Liver (tissue), 9 donors: ENCODE results near the gene ORAI3. TPM values are rescaled to one million over a fixed set of nuclear protein-coding genes. Genes with fewer than 3 reads are reported as not detected.

Experiments
- DNase-seq: peaks from one replicate; pipeline ENCODE4 v3.0.0-alpha.2; 2017; ENCODE audit warnings: low spot score
- H3K27ac ChIP-seq, 2 donors: one replicate each; pipeline ENCODE4 v1.7.0; 2013; ENCODE audit warnings: inconsistent platforms in 2 of 2, low read length in 2 of 2, control low read depth in 1 of 2, low read depth in 1 of 2, mild to moderate bottlenecking in 1 of 2
- H3K27me3 ChIP-seq, 4 donors: one replicate each; pipeline versions ENCODE4 v1.6.1 to v1.7.0; 2013; ENCODE audit warnings: low read length in 3 of 4, inconsistent platforms in 1 of 4, mild to moderate bottlenecking in 1 of 4, moderate library complexity in 1 of 4; ENCODE audit not compliant: control insufficient read depth in 4 of 4, insufficient read depth in 4 of 4
- H3K36me3 ChIP-seq, 4 donors: one replicate each; pipeline versions ENCODE4 v1.6.1 to v1.7.0; 2013; ENCODE audit warnings: low read length in 3 of 4, mild to moderate bottlenecking in 3 of 4, low read depth in 1 of 4, moderate library complexity in 1 of 4; ENCODE audit not compliant: control insufficient read depth in 4 of 4, insufficient read depth in 3 of 4
- H3K4me1 ChIP-seq, 4 donors: one replicate each; pipeline versions ENCODE4 v1.6.1 to v1.7.0; 2013; ENCODE audit warnings: low read length in 3 of 4, mild to moderate bottlenecking in 3 of 4, moderate library complexity in 1 of 4; ENCODE audit not compliant: control insufficient read depth in 4 of 4, insufficient read depth in 4 of 4
- H3K4me3 ChIP-seq, 3 donors: one replicate each; pipeline versions ENCODE4 v1.6.1 to v1.7.0; 2013; ENCODE audit warnings: low read length in 3 of 3, control low read depth in 1 of 3, low read depth in 1 of 3, mild to moderate bottlenecking in 1 of 3
- H3K9ac ChIP-seq, 2 donors: one replicate each; pipeline ENCODE4 v1.7.0; 2013; ENCODE audit warnings: low read length in 2 of 2, mild to moderate bottlenecking in 2 of 2, moderate library complexity in 2 of 2, control low read depth in 1 of 2, low read depth in 1 of 2
- H3K9me3 ChIP-seq, 4 donors: one replicate each; pipeline versions ENCODE4 v1.6.1 to v1.7.0; 2013; ENCODE audit warnings: low read length in 3 of 4; ENCODE audit not compliant: control insufficient read depth in 4 of 4
- EGR1 ChIP-seq, 2 donors: IDR thresholded peaks; 2 replicates each; pipeline ENCODE4 v1.6.1; 2016 to 2018; ENCODE audit warnings: antibody characterized with exemption in 2 of 2, low read depth in 2 of 2
- FOXA1 ChIP-seq: IDR thresholded peaks from 2 replicates; pipeline ENCODE4 v1.6.1; 2016; ENCODE audit warnings: antibody characterized with exemption
- FOXA2 ChIP-seq: IDR thresholded peaks from 2 replicates; pipeline ENCODE4 v1.6.1; 2016; ENCODE audit warnings: antibody characterized with exemption
- HNF4G ChIP-seq: IDR thresholded peaks from 2 replicates; pipeline ENCODE4 v1.6.1; 2016; ENCODE audit warnings: antibody characterized with exemption
- NR2F2 ChIP-seq: IDR thresholded peaks from 2 replicates; pipeline ENCODE4 v1.6.1; 2016; ENCODE audit warnings: antibody characterized with exemption
- RAD21 ChIP-seq, 2 donors: IDR thresholded peaks; 2 replicates each; pipeline ENCODE4 v1.6.1; 2016; ENCODE audit warnings: antibody characterized with exemption in 2 of 2, mild to moderate bottlenecking in 2 of 2
- RXRA ChIP-seq, 2 donors: IDR thresholded peaks; 2 replicates each; pipeline ENCODE4 v1.6.1; 2017 to 2018; ENCODE audit warnings: antibody characterized with exemption in 2 of 2, mild to moderate bottlenecking in 1 of 2
- SP1 ChIP-seq: IDR thresholded peaks from 2 replicates; pipeline ENCODE4 v1.6.1; 2018; ENCODE audit warnings: antibody characterized with exemption, mild to moderate bottlenecking
- YY1 ChIP-seq: IDR thresholded peaks from 2 replicates; pipeline ENCODE4 v1.6.1; 2016; ENCODE audit warnings: antibody characterized with exemption, mild to moderate bottlenecking
- WGBS: extraction: QIAGEN DNeasy Blood & Tissue Kit; methylation state at CpG from one replicate; pipeline ENCODE4 v1.1.7; 2013; 5-methylcytosine and 5-hydroxymethylcytosine counted together
- polyA plus RNA-seq, 2 donors: library from polyadenylated mRNA; stranded (reverse) in 1 of 2; unstranded in 1 of 2; fragments of 200-250 nt in 1 of 2; fragments of >200 nt in 1 of 2; fragmentation: Nextera tagmentation in 1 of 2; extraction: Ambion mirVana in 1 of 2; gene quantifications; one replicate each; pipeline versions ENCODE4 v1.2.1 to v1.2.3, GENCODE V29; 2013 to 2015
- total RNA-seq, 2 donors: library from RNA; depleted of rRNA; stranded (reverse); fragments of >200 nt; gene quantifications; one replicate each; pipeline ENCODE4 v1.2.3, GENCODE V29; 2014
- TF ChIP-seq, protein P1 (sequence below): fragments of 150-350 bp; IDR thresholded peaks from 2 replicates; pipeline ENCODE4 v1.5.1; 2017; ENCODE audit warnings: improper control_type of control experiment, low read depth, low read length; ENCODE audit not compliant: missing input control
- TF ChIP-seq, protein P2 (sequence below): IDR thresholded peaks from 2 replicates; pipeline ENCODE4 v1.6.1; 2016; ENCODE audit warnings: antibody characterized with exemption
- TF ChIP-seq, protein P3 (sequence below): IDR thresholded peaks from 2 replicates; pipeline ENCODE4 v1.6.1; 2016; ENCODE audit warnings: antibody characterized with exemption
- donor health status: healthy.
- donor health status: healthy.
- donor health status: healthy.
- donor health status: healthy.
- donor health status: healthy.

Gene ORAI3
- total and polyA plus RNA-seq, 4 donors: 26.6 to 39.1 (median 31.4) TPM

DNA sequence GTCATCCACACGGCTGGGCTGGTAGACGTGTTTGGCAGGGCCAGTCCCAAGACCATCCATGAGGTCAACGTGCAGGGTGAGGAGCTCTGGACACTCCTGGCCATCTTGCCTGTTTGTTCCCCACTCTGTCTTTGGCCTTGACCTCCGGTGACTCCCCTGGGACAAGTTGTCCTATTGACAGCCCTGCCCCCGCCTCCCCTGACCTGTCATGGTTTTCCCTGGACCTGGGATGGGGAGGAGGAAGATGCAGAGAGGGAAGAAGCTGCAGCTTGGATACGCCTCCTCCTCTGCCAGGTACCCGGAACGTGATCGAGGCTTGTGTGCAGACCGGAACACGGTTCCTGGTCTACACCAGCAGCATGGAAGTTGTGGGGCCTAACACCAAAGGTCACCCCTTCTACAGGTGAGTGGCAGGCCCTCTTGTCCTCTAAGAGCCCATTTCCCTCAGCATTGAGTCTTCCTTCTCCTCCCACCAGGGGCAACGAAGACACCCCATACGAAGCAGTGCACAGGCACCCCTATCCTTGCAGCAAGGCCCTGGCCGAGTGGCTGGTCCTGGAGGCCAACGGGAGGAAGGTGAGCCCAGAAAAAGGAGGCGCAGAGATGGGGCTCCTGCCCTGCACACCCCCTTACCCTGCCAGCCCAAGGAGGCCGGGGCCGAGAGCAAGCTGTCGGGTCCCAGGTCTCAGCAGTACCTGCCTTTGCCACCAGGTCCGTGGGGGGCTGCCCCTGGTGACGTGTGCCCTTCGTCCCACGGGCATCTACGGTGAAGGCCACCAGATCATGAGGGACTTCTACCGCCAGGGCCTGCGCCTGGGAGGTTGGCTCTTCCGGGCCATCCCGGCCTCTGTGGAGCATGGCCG, 37.5 kb downstream of the ORAI3 start:
- no peak overlapping the region for H3K9ac ChIP-seq
- no peaks in the 10 kb centered on the region for H3K9me3 ChIP-seq
- 83% methylated on average over 29 of the region's 29 CpGs for WGBS
- peaks cover 6 to 20% (median 13%) of the 10 kb centered on the region in 4 donors for H3K4me1 ChIP-seq
- no peaks in the 10 kb centered on the region for H3K27me3 ChIP-seq
- peaks cover 0 to 18% (median 4%) of the 10 kb centered on the region in 4 donors for H3K36me3 ChIP-seq
- peak; percentile 9 for TF ChIP-seq NR2F2
- TF ChIP-seq FOXA2: no peak
- TF ChIP-seq RXRA (IDR thresholded peaks at IDR 0.05): peak; percentile 60 to 64
- no peak for TF ChIP-seq FOXA1
- no peak for TF ChIP-seq EGR1 (IDR thresholded peaks at IDR 0.05; ENCODE audit: low read depth in 2 of 2)
- no peak for TF ChIP-seq HNF4G
- TF ChIP-seq, protein P1, sequence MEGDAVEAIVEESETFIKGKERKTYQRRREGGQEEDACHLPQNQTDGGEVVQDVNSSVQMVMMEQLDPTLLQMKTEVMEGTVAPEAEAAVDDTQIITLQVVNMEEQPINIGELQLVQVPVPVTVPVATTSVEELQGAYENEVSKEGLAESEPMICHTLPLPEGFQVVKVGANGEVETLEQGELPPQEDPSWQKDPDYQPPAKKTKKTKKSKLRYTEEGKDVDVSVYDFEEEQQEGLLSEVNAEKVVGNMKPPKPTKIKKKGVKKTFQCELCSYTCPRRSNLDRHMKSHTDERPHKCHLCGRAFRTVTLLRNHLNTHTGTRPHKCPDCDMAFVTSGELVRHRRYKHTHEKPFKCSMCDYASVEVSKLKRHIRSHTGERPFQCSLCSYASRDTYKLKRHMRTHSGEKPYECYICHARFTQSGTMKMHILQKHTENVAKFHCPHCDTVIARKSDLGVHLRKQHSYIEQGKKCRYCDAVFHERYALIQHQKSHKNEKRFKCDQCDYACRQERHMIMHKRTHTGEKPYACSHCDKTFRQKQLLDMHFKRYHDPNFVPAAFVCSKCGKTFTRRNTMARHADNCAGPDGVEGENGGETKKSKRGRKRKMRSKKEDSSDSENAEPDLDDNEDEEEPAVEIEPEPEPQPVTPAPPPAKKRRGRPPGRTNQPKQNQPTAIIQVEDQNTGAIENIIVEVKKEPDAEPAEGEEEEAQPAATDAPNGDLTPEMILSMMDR: no peak
- peak overlapping the region; percentile 3 to 61 (median 37) for H3K4me3 ChIP-seq
- DNase-seq: no peak
- H3K27ac ChIP-seq: peak overlapping the region; percentile 90 to 93

DNA sequence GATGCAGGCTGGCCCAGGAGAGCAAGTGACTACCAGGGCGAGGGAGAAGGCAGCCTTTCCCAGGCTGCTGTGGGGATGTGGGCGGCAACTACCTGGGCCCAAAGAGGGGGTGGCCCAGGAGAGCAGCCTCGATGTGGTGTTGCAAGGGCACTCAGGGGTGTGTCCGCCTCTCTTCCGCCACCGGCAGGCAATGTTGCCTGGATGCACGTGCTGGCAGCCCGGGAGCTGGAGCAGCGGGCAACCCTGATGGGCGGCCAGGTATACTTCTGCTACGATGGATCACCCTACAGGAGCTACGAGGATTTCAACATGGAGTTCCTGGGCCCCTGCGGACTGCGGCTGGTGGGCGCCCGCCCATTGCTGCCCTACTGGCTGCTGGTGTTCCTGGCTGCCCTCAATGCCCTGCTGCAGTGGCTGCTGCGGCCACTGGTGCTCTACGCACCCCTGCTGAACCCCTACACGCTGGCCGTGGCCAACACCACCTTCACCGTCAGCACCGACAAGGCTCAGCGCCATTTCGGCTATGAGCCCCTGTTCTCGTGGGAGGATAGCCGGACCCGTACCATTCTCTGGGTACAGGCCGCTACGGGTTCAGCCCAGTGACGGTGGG, 38.8 kb downstream of the ORAI3 start:
- WGBS: 92% methylated on average over 30 of the region's 30 CpGs
- Histone ChIP-seq H3K27me3 (no peaks in the 10 kb centered on the region), H3K4me1 (peaks cover 6 to 20% (median 13%) of the 10 kb centered on the region in 4 donors), H3K27ac (no peak overlapping the region), H3K9me3 (no peaks in the 10 kb centered on the region), H3K36me3 (peaks cover 0 to 12% (median 3%) of the 10 kb centered on the region in 4 donors), H3K9ac (no peak overlapping the region), H3K4me3 (no peak overlapping the region)
- no peak for DNase-seq
- TF ChIP-seq SP1 (no peak), YY1 (no peak), HNF4G (no peak), NR2F2 (no peak), RAD21 (IDR thresholded peaks at IDR 0.05) (no peak)
- TF ChIP-seq, protein P2, sequence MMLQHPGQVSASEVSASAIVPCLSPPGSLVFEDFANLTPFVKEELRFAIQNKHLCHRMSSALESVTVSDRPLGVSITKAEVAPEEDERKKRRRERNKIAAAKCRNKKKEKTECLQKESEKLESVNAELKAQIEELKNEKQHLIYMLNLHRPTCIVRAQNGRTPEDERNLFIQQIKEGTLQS: no peak
- TF ChIP-seq, protein P1: no peak
- TF ChIP-seq, protein P3, sequence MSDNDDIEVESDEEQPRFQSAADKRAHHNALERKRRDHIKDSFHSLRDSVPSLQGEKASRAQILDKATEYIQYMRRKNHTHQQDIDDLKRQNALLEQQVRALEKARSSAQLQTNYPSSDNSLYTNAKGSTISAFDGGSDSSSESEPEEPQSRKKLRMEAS: no peak
